ENCODE measurements around the gene OR5AU1.

GRCh38 chr14:21145437-21145836 lies 10.4 kb downstream of the OR5AU1 start:
- no peak for TF ChIP-seq POLR2A (IDR thresholded peaks at IDR 0.05; ENCODE audit: low read length)
- TF ChIP-seq GATA1 (IDR thresholded peaks at IDR 0.05; ENCODE audit: low read depth, low read length) = no peak

Measured in erythroblast (primary cell).